ENCODE measurements around the gene OSBP2. TPM values are rescaled to one million over a fixed set of nuclear protein-coding genes. Genes with fewer than 3 reads are reported as not detected.

Gene OSBP2
- polyA plus RNA-seq, 1 experiment = 0.77 TPM

- ChIA-PET POLR2A (no interaction called here), CTCF (interaction anchor here (2.3 kb wide), 1 partner anchor 86 kb away, joined by 10 read pairs; no protein-coding TSS in a partner anchor)
- DNase-seq (ENCODE audit: low read depth) = no peak
- H3K36me3 ChIP-seq (ENCODE audit: control insufficient read depth, insufficient read depth, low read length) = no peaks in the 10 kb centered on the region
- H3K27me3 ChIP-seq (ENCODE audit: control insufficient read depth, insufficient read depth, low read length) = 0 out of 2 replicates have a peak, but pooled peaks cover 2% of the 10 kb centered on the region
- no peak for TF ChIP-seq CTCF (IDR thresholded peaks at IDR 0.05; ENCODE audit: insufficient read depth, low read depth, low read length)
- H3K4me3 ChIP-seq (ENCODE audit: low read depth, low read length) = no peak overlapping the region
These were observed 110.0 kb downstream of the OSBP2 start for GRCh38 chr22:30804626-30805025.

- POLR2A ChIA-PET = interaction anchor here (0.8 kb wide), 1 partner anchor 11 kb away, joined by 3 read pairs; no protein-coding TSS in a partner anchor
- CTCF ChIA-PET = interaction anchor here (0.6 to 0.9 kb wide), 3 partner anchors 9 to 101 kb away, joined by 3 to 4 read pairs (median 3); no protein-coding TSS in a partner anchor
These were observed 111.8 kb downstream of the OSBP2 start for GRCh38 chr22:30806391-30806861.

GRCh38 chr22:30809086-30809485, 114.4 kb downstream of the OSBP2 start:
- H3K4me3 ChIP-seq (ENCODE audit: low read depth, low read length) = no peak overlapping the region
- ChIA-PET CTCF (no interaction called here), POLR2A (no interaction called here)
- no peak for TF ChIP-seq CTCF (IDR thresholded peaks at IDR 0.05; ENCODE audit: insufficient read depth, low read depth, low read length)
- H3K36me3 ChIP-seq (ENCODE audit: control insufficient read depth, insufficient read depth, low read length) = no peaks in the 10 kb centered on the region
- H3K27me3 ChIP-seq (ENCODE audit: control insufficient read depth, insufficient read depth, low read length) = 0 out of 2 replicates have a peak, but pooled peaks cover under 1% of the 10 kb centered on the region
- no peak for DNase-seq (ENCODE audit: low read depth)

More at GRCh38 chr22:30806391-30806861, 111.8 kb downstream of the OSBP2 start:
- TF ChIP-seq CTCF (IDR thresholded peaks at IDR 0.05; ENCODE audit: insufficient read depth, low read depth, low read length) = no peak
- no peak for DNase-seq (ENCODE audit: low read depth)
- no peak overlapping the region for H3K4me3 ChIP-seq (ENCODE audit: low read depth, low read length)
- H3K36me3 ChIP-seq (ENCODE audit: control insufficient read depth, insufficient read depth, low read length) = no peaks in the 10 kb centered on the region
- 0 out of 2 replicates have a peak, but pooled peaks cover 2% of the 10 kb centered on the region for H3K27me3 ChIP-seq (ENCODE audit: control insufficient read depth, insufficient read depth, low read length)

DNA sequence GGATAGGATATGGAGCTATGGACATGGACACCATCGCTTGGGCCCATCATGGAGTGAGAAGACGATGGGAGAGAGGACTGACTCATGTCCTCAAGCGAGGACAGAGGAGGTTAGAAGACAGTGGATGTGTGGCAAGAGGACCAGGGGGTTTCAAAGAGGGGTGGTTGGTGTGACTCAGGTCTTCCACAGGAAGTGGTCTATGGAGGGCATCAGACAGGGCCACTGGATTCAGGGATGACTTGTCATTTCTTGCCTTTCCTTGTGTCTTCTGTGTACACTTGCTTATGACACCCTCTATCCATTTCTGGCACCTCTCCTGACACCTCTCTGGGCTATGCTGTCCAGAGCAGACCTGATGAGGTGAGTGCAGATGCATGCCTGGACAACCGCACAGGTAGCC, 115.4 kb downstream of the OSBP2 start:
- no peaks in the 10 kb centered on the region for H3K36me3 ChIP-seq (ENCODE audit: control insufficient read depth, insufficient read depth, low read length)
- TF ChIP-seq CTCF (IDR thresholded peaks at IDR 0.05; ENCODE audit: insufficient read depth, low read depth, low read length) = no peak
- H3K27me3 ChIP-seq (ENCODE audit: control insufficient read depth, insufficient read depth, low read length) = no peaks in the 10 kb centered on the region
- ChIA-PET POLR2A (no interaction called here), CTCF (no interaction called here)
- DNase-seq (ENCODE audit: low read depth) = no peak
- no peak overlapping the region for H3K4me3 ChIP-seq (ENCODE audit: low read depth, low read length)

GRCh38 chr22:30813936-30814335, 119.3 kb downstream of the OSBP2 start:
- no peak for DNase-seq (ENCODE audit: low read depth)
- no peaks in the 10 kb centered on the region for H3K36me3 ChIP-seq (ENCODE audit: control insufficient read depth, insufficient read depth, low read length)
- ChIA-PET POLR2A (no interaction called here), CTCF (interaction anchor here (0.6 to 1.4 kb wide), 2 partner anchors 8 to 24 kb away, joined by 3 read pairs; no protein-coding TSS in a partner anchor)
- no peaks in the 10 kb centered on the region for H3K27me3 ChIP-seq (ENCODE audit: control insufficient read depth, insufficient read depth, low read length)
- H3K4me3 ChIP-seq (ENCODE audit: low read depth, low read length) = no peak overlapping the region
- TF ChIP-seq CTCF (IDR thresholded peaks at IDR 0.05; ENCODE audit: insufficient read depth, low read depth, low read length) = no peak
